ENCODE measurements around the gene ZFPM1.
"Not testable (repeated sequence)": the region's sequence is repeated elsewhere in the genome, so short reads cannot be mapped to it uniquely, and the experiment has no call there.

The ZFPM1 gene

GRCh38 chr16:88515925-88516594, 63.0 kb downstream of the ZFPM1 start:
- Histone ChIP-seq H4K20me1 (ENCODE audit: insufficient read depth) (no peaks in the 10 kb centered on the region), H3K4me1 (ENCODE audit: low read depth, poor library complexity, severe bottlenecking) (no peaks in the 10 kb centered on the region), H3K36me3 (ENCODE audit: insufficient read depth) (no peaks in the 10 kb centered on the region), H3K27me3 (ENCODE audit: insufficient read depth, low read depth) (peaks cover 55% of the 10 kb centered on the region), H3K79me2 (ENCODE audit: insufficient read depth, low read depth) (no peaks in the 10 kb centered on the region), H3K27ac (no peak overlapping the region), H2AFZ (ENCODE audit: low read depth) (no peak overlapping the region), H3K4me3 (IDR thresholded peaks at IDR 0.05; ENCODE audit: insufficient read depth, low read depth, low read length) (no peak overlapping the region), H3K4me2 (no peak overlapping the region), H3K9ac (no peak overlapping the region)
- TF ChIP-seq, protein P1, sequence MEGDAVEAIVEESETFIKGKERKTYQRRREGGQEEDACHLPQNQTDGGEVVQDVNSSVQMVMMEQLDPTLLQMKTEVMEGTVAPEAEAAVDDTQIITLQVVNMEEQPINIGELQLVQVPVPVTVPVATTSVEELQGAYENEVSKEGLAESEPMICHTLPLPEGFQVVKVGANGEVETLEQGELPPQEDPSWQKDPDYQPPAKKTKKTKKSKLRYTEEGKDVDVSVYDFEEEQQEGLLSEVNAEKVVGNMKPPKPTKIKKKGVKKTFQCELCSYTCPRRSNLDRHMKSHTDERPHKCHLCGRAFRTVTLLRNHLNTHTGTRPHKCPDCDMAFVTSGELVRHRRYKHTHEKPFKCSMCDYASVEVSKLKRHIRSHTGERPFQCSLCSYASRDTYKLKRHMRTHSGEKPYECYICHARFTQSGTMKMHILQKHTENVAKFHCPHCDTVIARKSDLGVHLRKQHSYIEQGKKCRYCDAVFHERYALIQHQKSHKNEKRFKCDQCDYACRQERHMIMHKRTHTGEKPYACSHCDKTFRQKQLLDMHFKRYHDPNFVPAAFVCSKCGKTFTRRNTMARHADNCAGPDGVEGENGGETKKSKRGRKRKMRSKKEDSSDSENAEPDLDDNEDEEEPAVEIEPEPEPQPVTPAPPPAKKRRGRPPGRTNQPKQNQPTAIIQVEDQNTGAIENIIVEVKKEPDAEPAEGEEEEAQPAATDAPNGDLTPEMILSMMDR (conservative IDR thresholded peaks at IDR 0.05; ENCODE audit: low read depth, low read length): no peak

DNA sequence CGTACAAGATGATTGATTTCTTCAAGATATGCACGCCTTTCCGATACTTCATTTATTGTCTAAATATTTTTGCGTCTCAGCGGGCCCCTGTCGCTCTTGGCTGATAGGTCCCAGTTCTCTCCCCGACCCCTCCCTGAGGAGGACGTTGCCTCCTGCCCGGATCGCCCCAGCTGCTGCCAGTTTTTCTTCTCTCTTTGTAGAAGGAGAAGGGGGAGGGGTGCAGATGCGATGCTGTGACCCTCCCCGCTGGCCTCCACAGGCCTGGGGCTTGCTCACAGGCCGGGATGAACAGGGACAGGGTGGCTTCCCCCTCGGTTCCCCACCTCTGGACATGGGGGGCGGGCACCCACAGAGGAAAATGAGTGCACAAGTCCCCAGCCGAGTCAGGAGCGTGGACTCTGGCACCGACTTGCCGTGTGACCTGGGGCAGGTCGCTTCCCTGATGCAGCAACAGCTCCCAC, 63.6 kb downstream of the ZFPM1 start:
- no peaks in the 10 kb centered on the region for H3K36me3 ChIP-seq (ENCODE audit: insufficient read depth)
- H3K9ac ChIP-seq: no peak overlapping the region
- no peaks in the 10 kb centered on the region for H3K4me1 ChIP-seq (ENCODE audit: low read depth, poor library complexity, severe bottlenecking)
- H3K4me3 ChIP-seq (IDR thresholded peaks at IDR 0.05; ENCODE audit: insufficient read depth, low read depth, low read length): no peak overlapping the region
- H3K27ac ChIP-seq: no peak overlapping the region
- TF ChIP-seq, protein P1 (conservative IDR thresholded peaks at IDR 0.05; ENCODE audit: low read depth, low read length): no peak
- H3K79me2 ChIP-seq (ENCODE audit: insufficient read depth, low read depth): no peaks in the 10 kb centered on the region
- H4K20me1 ChIP-seq (ENCODE audit: insufficient read depth): no peaks in the 10 kb centered on the region
- no peak overlapping the region for H3K4me2 ChIP-seq
- H2AFZ ChIP-seq (ENCODE audit: low read depth): no peak overlapping the region
- peaks cover 49% of the 10 kb centered on the region for H3K27me3 ChIP-seq (ENCODE audit: insufficient read depth, low read depth)

DNA sequence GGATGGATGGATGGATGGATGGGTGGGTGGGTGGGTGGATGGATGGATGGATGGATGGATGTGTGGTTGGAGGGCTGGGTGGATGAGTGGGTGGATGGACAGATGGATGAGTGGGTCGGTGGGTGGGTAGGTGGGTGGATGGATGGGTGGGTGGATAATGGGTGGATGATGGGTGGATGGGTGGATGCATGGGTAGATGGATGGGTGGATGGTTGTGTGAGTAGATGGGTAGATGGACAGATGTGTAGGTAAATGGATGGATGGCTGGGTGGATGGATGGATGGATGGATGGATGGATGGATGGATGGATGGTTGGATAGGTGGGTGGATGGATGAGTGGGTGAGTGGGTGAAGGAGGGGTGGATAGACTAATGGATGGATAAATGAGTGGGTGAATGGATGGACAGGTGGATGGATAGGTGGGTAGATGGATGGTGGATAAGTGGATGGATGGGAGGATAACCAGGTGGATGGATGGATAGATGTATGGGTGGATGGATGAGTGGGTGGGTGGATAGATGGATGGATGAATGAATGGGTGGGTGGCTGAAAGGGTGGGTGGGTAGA, 64.2 kb downstream of the ZFPM1 start:
- not testable (repeated sequence) for H3K9ac ChIP-seq; H3K79me2 ChIP-seq (ENCODE audit: insufficient read depth, low read depth); H3K4me2 ChIP-seq; H3K27ac ChIP-seq; H4K20me1 ChIP-seq (ENCODE audit: insufficient read depth); H3K36me3 ChIP-seq (ENCODE audit: insufficient read depth); H3K4me1 ChIP-seq (ENCODE audit: low read depth, poor library complexity, severe bottlenecking); H3K4me3 ChIP-seq (IDR thresholded peaks at IDR 0.05; ENCODE audit: insufficient read depth, low read depth, low read length); H2AFZ ChIP-seq (ENCODE audit: low read depth)
- H3K27me3 ChIP-seq (ENCODE audit: insufficient read depth, low read depth): peaks cover 49% of the 10 kb centered on the region

DNA sequence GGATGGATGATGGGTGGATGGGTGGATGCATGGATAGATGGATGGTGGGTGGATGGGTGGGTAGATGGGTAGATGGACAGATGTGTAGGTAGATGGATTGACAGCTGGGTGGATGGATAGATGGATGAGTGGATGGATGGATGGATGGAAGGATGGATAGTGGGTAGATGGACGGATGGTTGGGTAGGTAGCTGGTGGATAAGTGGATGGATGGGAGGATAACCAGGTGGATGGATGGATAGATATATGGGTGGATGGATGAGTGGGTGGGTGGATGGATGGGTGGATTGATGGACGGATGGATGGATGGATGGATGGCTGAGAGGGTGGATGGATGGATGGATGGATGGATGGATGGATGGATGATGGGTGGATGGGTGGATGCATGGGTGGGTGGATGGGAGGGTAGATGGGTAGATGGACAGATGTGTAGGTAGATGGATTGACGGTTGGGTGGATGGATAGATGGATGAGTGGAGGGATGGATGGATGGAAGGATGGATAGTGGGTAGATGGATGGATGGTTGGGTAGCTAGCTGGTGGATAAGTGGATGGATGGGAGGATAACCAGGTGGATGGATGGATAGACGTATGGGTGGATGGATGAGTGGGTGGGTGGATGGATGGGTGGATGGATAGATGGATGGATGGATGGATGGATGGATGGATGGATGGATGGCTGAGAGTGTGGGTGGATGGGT, 65.5 kb downstream of the ZFPM1 start:
- H3K4me1 ChIP-seq (ENCODE audit: low read depth, poor library complexity, severe bottlenecking); H3K27ac ChIP-seq; H3K9ac ChIP-seq; H3K4me3 ChIP-seq (IDR thresholded peaks at IDR 0.05; ENCODE audit: insufficient read depth, low read depth, low read length); H3K4me2 ChIP-seq; H4K20me1 ChIP-seq (ENCODE audit: insufficient read depth); H3K79me2 ChIP-seq (ENCODE audit: insufficient read depth, low read depth); H3K36me3 ChIP-seq (ENCODE audit: insufficient read depth); H2AFZ ChIP-seq (ENCODE audit: low read depth): not testable (repeated sequence)
- peaks cover 48% of the 10 kb centered on the region for H3K27me3 ChIP-seq (ENCODE audit: insufficient read depth, low read depth)

DNA sequence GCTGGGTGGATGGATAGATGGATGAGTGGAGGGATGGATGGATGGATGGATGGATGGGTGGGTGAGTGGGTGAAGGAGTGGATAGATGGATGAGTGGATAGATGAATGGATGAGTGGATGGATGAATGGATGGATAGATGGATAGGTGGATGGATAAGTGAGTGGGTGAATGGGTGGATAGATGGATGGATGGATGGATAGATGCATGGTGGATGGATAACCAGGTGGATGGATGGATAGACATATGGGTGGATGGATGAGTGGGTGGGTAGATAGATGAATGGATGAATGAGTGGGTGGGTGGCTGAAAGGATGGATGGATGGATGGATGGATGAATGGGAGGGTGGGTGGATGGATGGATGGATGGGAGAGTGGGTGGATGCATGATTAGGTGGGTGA, 66.2 kb downstream of the ZFPM1 start:
- Histone ChIP-seq H3K27ac (no peak overlapping the region), H2AFZ (ENCODE audit: low read depth) (no peak overlapping the region), H3K4me2 (no peak overlapping the region), H3K79me2 (ENCODE audit: insufficient read depth, low read depth) (no peaks in the 10 kb centered on the region), H3K4me3 (IDR thresholded peaks at IDR 0.05; ENCODE audit: insufficient read depth, low read depth, low read length) (no peak overlapping the region), H3K27me3 (ENCODE audit: insufficient read depth, low read depth) (peaks cover 43% of the 10 kb centered on the region; the same call in 1 of the 2 replicates), H4K20me1 (ENCODE audit: insufficient read depth) (no peaks in the 10 kb centered on the region), H3K36me3 (ENCODE audit: insufficient read depth) (no peaks in the 10 kb centered on the region), H3K9ac (no peak overlapping the region), H3K4me1 (ENCODE audit: low read depth, poor library complexity, severe bottlenecking) (no peaks in the 10 kb centered on the region)
- TF ChIP-seq, protein P1 (conservative IDR thresholded peaks at IDR 0.05; ENCODE audit: low read depth, low read length): no peak
